H1 (cell line): ENCODE measurements around the gene GRM5. TPM values are rescaled to one million over a fixed set of nuclear protein-coding genes. Genes with fewer than 3 reads are reported as not detected.

Experiments
- CTCF ChIA-PET: fragments of 300-600 bp; sonication (Branson Sonifier 250); formaldehyde crosslinking; loops from one replicate; lab custom pipeline; 2021; ENCODE audit not compliant: partially characterized antibody; lab: Charles Lee
- POLR2A ChIA-PET: fragments of 300-600 bp; sonication (Branson Sonifier 250); formaldehyde crosslinking; loops from one replicate; lab custom pipeline; 2021; ENCODE audit warnings: inconsistent platforms; ENCODE audit not compliant: partially characterized antibody; lab: Charles Lee
- DNase-seq, 2 experiments: peaks; one replicate each; pipeline versions ENCODE4 v3.0.0 to v3.0.0-alpha.2; 2010 to 2022; ENCODE audit warnings: low spot score in 2 of 2, low read depth in 1 of 2, mixed read lengths in 1 of 2
- FAIRE-seq: peaks from 2 replicates; lab custom pipeline; 2011; peaks lifted over from hg19 to GRCh38; lab: Jason Lieb, UNC
- H2AFZ ChIP-seq: 2 replicates; pipeline ENCODE4 v1.8.1; 2012; ENCODE audit warnings: low read length, inconsistent platforms
- H2AK5ac ChIP-seq: 2 replicates; pipeline ENCODE4 v1.6.1; 2013; ENCODE audit warnings: low read depth, low read length
- H2BK120ac ChIP-seq: replicated peaks from 2 replicates; pipeline ENCODE3; 2013; ENCODE audit warnings: low read depth, low read length, inconsistent platforms
- H2BK12ac ChIP-seq: 2 replicates; pipeline ENCODE4 v1.6.1; 2013; ENCODE audit warnings: low read depth, low read length
- H2BK15ac ChIP-seq: 2 replicates; pipeline ENCODE4 v1.6.1; 2013; ENCODE audit warnings: low read length
- H2BK20ac ChIP-seq: 2 replicates; pipeline ENCODE4 v1.6.1; 2013; ENCODE audit warnings: low read length
- H2BK5ac ChIP-seq: 2 replicates; pipeline ENCODE4 v1.6.1; 2013; ENCODE audit warnings: low read depth, low read length
- H3K14ac ChIP-seq: 2 replicates; pipeline ENCODE4 v1.6.1; 2013; ENCODE audit warnings: inconsistent platforms; ENCODE audit not compliant: insufficient read length
- H3K18ac ChIP-seq: 2 replicates; pipeline ENCODE4 v1.6.1; 2013; ENCODE audit warnings: low read length; ENCODE audit errors: extremely low read depth
- H3K23ac ChIP-seq: 2 replicates; pipeline ENCODE4 v1.6.1; 2013; ENCODE audit warnings: inconsistent platforms; ENCODE audit not compliant: insufficient read length
- H3K23me2 ChIP-seq: 2 replicates; pipeline ENCODE4 v1.6.1; 2013; ENCODE audit warnings: low read depth, low read length
- H3K27ac ChIP-seq: 2 replicates; pipeline ENCODE4 v1.6.1; 2011; ENCODE audit warnings: low read depth, low read length, inconsistent platforms
- H3K27me3 ChIP-seq, 4 experiments: replicated peaks in 1 of 4; 1 replicate in 1 of 4; 2 replicates in 3 of 4; pipeline versions ENCODE4 v1.6.1 to v1.8.1; 2011 to 2013; ENCODE audit warnings: low read length in 3 of 4, mild to moderate bottlenecking in 3 of 4, inconsistent platforms in 2 of 4, mixed read lengths in 2 of 4, moderate library complexity in 1 of 4; ENCODE audit not compliant: control insufficient read depth in 3 of 4, insufficient read depth in 3 of 4; ENCODE audit errors: extremely low read depth in 1 of 4
- H3K36me3 ChIP-seq, 4 experiments: 2 replicates each; pipeline versions ENCODE4 v1.6.1 to v1.8.1; 2011 to 2013; ENCODE audit warnings: mild to moderate bottlenecking in 4 of 4, low read length in 3 of 4, moderate library complexity in 2 of 4, control low read depth in 1 of 4, inconsistent platforms in 1 of 4; ENCODE audit not compliant: insufficient read depth in 4 of 4, control insufficient read depth in 2 of 4
- H3K4ac ChIP-seq: replicated peaks from 2 replicates; pipeline ENCODE3; 2013; ENCODE audit warnings: low read length, low read depth, mixed read lengths, inconsistent platforms; ENCODE audit not compliant: insufficient read length
- H3K4me1 ChIP-seq, 4 experiments: replicated peaks in 1 of 4; 1 replicate in 1 of 4; 2 replicates in 3 of 4; pipeline versions ENCODE4 v1.6.1 to v1.8.1; 2011 to 2013; ENCODE audit warnings: low read length in 3 of 4, inconsistent platforms in 2 of 4, mixed read lengths in 1 of 4; ENCODE audit not compliant: insufficient read depth in 4 of 4, control insufficient read depth in 3 of 4
- H3K4me2 ChIP-seq, 2 experiments: 2 replicates each; pipeline versions ENCODE4 v1.6.1 to v1.8.1; 2011 to 2013; ENCODE audit warnings: low read depth in 2 of 2, low read length in 2 of 2, control low read depth in 1 of 2, inconsistent platforms in 1 of 2, mild to moderate bottlenecking in 1 of 2; ENCODE audit not compliant: insufficient read depth in 1 of 2
- H3K4me3 ChIP-seq, 4 experiments: fragments of 200-600, 300-600 bp in 1 of 4; sonication (generic), shearing (Covaris generic), sonication (Bioruptor Twin) in 1 of 4; 2 replicates each; pipeline versions ENCODE4 v1.5.1 to v1.8.1; 2011 to 2016; ENCODE audit warnings: low read length in 4 of 4, low read depth in 3 of 4, control low read depth in 2 of 4, inconsistent platforms in 2 of 4, mild to moderate bottlenecking in 2 of 4, mixed read lengths in 1 of 4, moderate library complexity in 1 of 4; ENCODE audit not compliant: insufficient read depth in 2 of 4; ENCODE audit errors: extremely low read depth in 1 of 4
- H3K56ac ChIP-seq: replicated peaks from 2 replicates; pipeline ENCODE3; 2013; ENCODE audit warnings: low read depth, mild to moderate bottlenecking, mixed read lengths, low read length, inconsistent platforms; ENCODE audit not compliant: insufficient read length
- H3K79me1 ChIP-seq: 2 replicates; pipeline ENCODE4 v1.6.1; 2013; ENCODE audit warnings: low read depth, low read length, control low read depth
- H3K79me2 ChIP-seq, 2 experiments: 2 replicates each; pipeline versions ENCODE4 v1.6.1 to v1.8.1; 2012 to 2013; ENCODE audit warnings: low read length in 2 of 2, mild to moderate bottlenecking in 2 of 2, inconsistent platforms in 1 of 2; ENCODE audit not compliant: insufficient read depth in 2 of 2, control insufficient read depth in 1 of 2
- H3K9ac ChIP-seq, 4 experiments: replicated peaks in 1 of 4; 1 replicate in 1 of 4; 2 replicates in 3 of 4; pipeline versions ENCODE4 v1.6.1 to v1.8.1; 2011 to 2013; ENCODE audit warnings: low read depth in 3 of 4, low read length in 3 of 4, control low read depth in 2 of 4, mild to moderate bottlenecking in 2 of 4, moderate library complexity in 2 of 4, inconsistent platforms in 1 of 4; ENCODE audit errors: extremely low read depth in 1 of 4
- H3K9me3 ChIP-seq, 2 experiments: 2 replicates each; pipeline versions ENCODE4 v1.6.1 to v1.8.1; 2012 to 2013; ENCODE audit warnings: mild to moderate bottlenecking in 2 of 2, moderate library complexity in 2 of 2, control low read depth in 1 of 2, inconsistent platforms in 1 of 2, low read depth in 1 of 2, low read length in 1 of 2, mixed read lengths in 1 of 2; ENCODE audit not compliant: insufficient read depth in 2 of 2
- H4K20me1 ChIP-seq, 2 experiments: replicated peaks in 1 of 2; 2 replicates each; pipeline versions ENCODE3 to v1.8.1; 2011 to 2013; ENCODE audit warnings: inconsistent platforms in 2 of 2, low read length in 2 of 2, mild to moderate bottlenecking in 1 of 2; ENCODE audit not compliant: insufficient read depth in 2 of 2, control insufficient read depth in 1 of 2
- H4K5ac ChIP-seq: 2 replicates; pipeline ENCODE4 v1.6.1; 2013; ENCODE audit warnings: low read length, low read depth, mixed read lengths, inconsistent platforms; ENCODE audit not compliant: insufficient read length
- H4K8ac ChIP-seq: 2 replicates; pipeline ENCODE4 v1.8.0; 2013; ENCODE audit warnings: mild to moderate bottlenecking, moderate library complexity, low read length, inconsistent platforms; ENCODE audit not compliant: insufficient read depth; ENCODE audit errors: extremely low read depth
- H4K91ac ChIP-seq: replicated peaks from 2 replicates; pipeline ENCODE3; 2013; ENCODE audit warnings: low read length, mixed read lengths, inconsistent platforms; ENCODE audit not compliant: insufficient read length
- ASH2L ChIP-seq: fragments of 200-600, 300-600 bp; sonication (generic); IDR thresholded peaks from one replicate; pipeline ENCODE4 v1.7.1; 2017; ENCODE audit warnings: low read length
- SIRT6 ChIP-seq: IDR thresholded peaks from one replicate; pipeline ENCODE4 v1.7.1; 2012; ENCODE audit warnings: low read length, inconsistent platforms
- WGBS, 2 experiments: shearing (Covaris generic) in 1 of 2; methylation state at CpG; one replicate each; pipeline versions ENCODE4 v1.1.6 to v1.1.7; 2013 to 2015; ENCODE audit warnings: low lambda C conversion rate in 2 of 2, mixed read lengths in 2 of 2, inconsistent platforms in 1 of 2, low coverage in 1 of 2, missing lambda C conversion rate in 1 of 2; ENCODE audit not compliant: insufficient replicate concordance in 2 of 2, insufficient coverage in 1 of 2, insufficient read length in 1 of 2; ENCODE audit errors: extremely low coverage in 1 of 2, missing lambda C conversion rate in 1 of 2; 5-methylcytosine and 5-hydroxymethylcytosine counted together
- polyA plus RNA-seq, 7 experiments: library from polyadenylated mRNA; depleted of rRNA in 3 of 7; stranded (reverse) in 5 of 7; unstranded in 2 of 7; fragments of >200 nt in 5 of 7; fragments of 200-250 nt in 2 of 7; gene quantifications; 1 replicate in 5 of 7; 2 replicates in 1 of 7; 4 replicates in 1 of 7; pipeline versions ENCODE4 v1.2.1 to v1.2.3, GENCODE V29; 2011 to 2013; ENCODE audit warnings: missing spikeins in 2 of 7, mixed read lengths in 2 of 7
- total RNA-seq: library from RNA; stranded (reverse); fragmentation: NEBNext Ultra II Directional; extraction: Animal tissue kit (Norgen Biotek cat#: 25700); gene quantifications from 2 replicates; pipeline ENCODE4 v1.2.1, GENCODE V29; 2021

The GRM5 gene
- total and polyA plus RNA-seq, 2 of the 8 experiments (the other 6 are each of a cell fraction or from before 2014, with no cell fraction given): 0.15 to 0.43 TPM

GRCh38 chr11:88515002-88515401, 550.8 kb downstream of the GRM5 start:
- no peak overlapping the region for H3K56ac ChIP-seq
- H3K79me2 ChIP-seq: no peaks in the 10 kb centered on the region
- H2BK15ac ChIP-seq: no peak overlapping the region
- H4K20me1 ChIP-seq: no peaks in the 10 kb centered on the region
- no peak overlapping the region for H3K18ac ChIP-seq
- H2BK120ac ChIP-seq: no peak overlapping the region
- DNase-seq (no peak), FAIRE-seq (no peak)
- H3K4ac ChIP-seq: no peak overlapping the region
- no peaks in the 10 kb centered on the region for H3K36me3 ChIP-seq
- H3K23me2 ChIP-seq: no peaks in the 10 kb centered on the region
- no peak overlapping the region for H2AFZ ChIP-seq
- TF ChIP-seq ASH2L (no peak), SIRT6 (no peak)
- WGBS, 2 experiments: 88% methylated on average over 4 of the region's 4 CpGs; no CpG with 5 or more reads in 1 of the 2 experiments
- no peak overlapping the region for H4K8ac ChIP-seq
- CTCF ChIA-PET: interaction anchor here (0.9 to 1.6 kb wide), 2 partner anchors 30 to 38 kb away, joined by 3 to 4 read pairs; no protein-coding TSS in a partner anchor
- no peak overlapping the region for H3K4me2 ChIP-seq
- H4K91ac ChIP-seq: no peak overlapping the region
- POLR2A ChIA-PET: no interaction called here
- H3K14ac ChIP-seq: no peak overlapping the region
- no peak overlapping the region for H2BK12ac ChIP-seq
- H3K27me3 ChIP-seq: peaks cover 0 to 5% (median 2%) of the 10 kb centered on the region in 4 experiments; a peak in 2 of 7 replicates
- H2BK20ac ChIP-seq: no peak overlapping the region
- no peak overlapping the region for H3K9ac ChIP-seq
- no peak overlapping the region for H3K27ac ChIP-seq
- no peak overlapping the region for H2AK5ac ChIP-seq
- H4K5ac ChIP-seq: no peak overlapping the region
- H3K79me1 ChIP-seq: no peaks in the 10 kb centered on the region
- H3K4me1 ChIP-seq: no peaks in the 10 kb centered on the region
- H2BK5ac ChIP-seq: no peak overlapping the region
- H3K9me3 ChIP-seq: no peaks in the 10 kb centered on the region
- H3K23ac ChIP-seq: no peak overlapping the region
- H3K4me3 ChIP-seq: no peak overlapping the region
